ENCODE data around the gene PCBP3. TPM values are rescaled to one million over a fixed set of nuclear protein-coding genes. Genes with fewer than 3 reads are reported as not detected.

PCBP3 gene
- total RNA-seq, 1 experiment from 2014 or later: 10.9 TPM

GRCh38 chr21:45838634-45839033 is 195.1 kb downstream of the PCBP3 start:
- no peak overlapping the region for H2BK12ac ChIP-seq (ENCODE audit: insufficient read length, low read depth, low read length)
- H4K20me1 ChIP-seq (ENCODE audit: control insufficient read depth, insufficient read depth, insufficient read length): no peaks in the 10 kb centered on the region
- Mint-ChIP-seq H3K27me3 (ENCODE audit: low read depth) (peaks cover 2% of the 10 kb centered on the region; the same call in 1 of the 2 replicates), H3K4me3 (no peak overlapping the region), H3K9me3 (peaks cover 18 to 24% of the 10 kb centered on the region in 2 experiments), H3K27ac (no peak overlapping the region; a peak in 1 of 7 replicates), H3K4me1 (peaks cover 14 to 21% of the 10 kb centered on the region in 2 experiments), H3K36me3 (ENCODE audit: insufficient read depth in 1 of 3, low read depth in 3 of 3) (peaks cover 6 to 21% (median 10%) of the 10 kb centered on the region in 3 experiments; a peak in 6 of 7 replicates)
- no peak overlapping the region for H2BK5ac ChIP-seq (ENCODE audit: insufficient read length, low read length)
- no peak overlapping the region for H3K27ac ChIP-seq (ENCODE audit: insufficient read length, low read depth, low read length)
- H2AK5ac ChIP-seq (ENCODE audit: insufficient read length, low read length): no peak overlapping the region
- H2BK120ac ChIP-seq (ENCODE audit: low read depth, low read length, poor library complexity, severe bottlenecking): no peak overlapping the region
- H3K14ac ChIP-seq (ENCODE audit: insufficient read depth, low read length): no peak overlapping the region
- no peak overlapping the region for H2AFZ ChIP-seq (ENCODE audit: low read length)
- TF ChIP-seq CTCF (conservative IDR thresholded peaks at IDR 0.05): no peak
- no peak overlapping the region for H3K18ac ChIP-seq (ENCODE audit: insufficient read length, low read depth, low read length)
- H3K23me2 ChIP-seq (ENCODE audit: insufficient read length, low read depth, low read length, poor library complexity, severe bottlenecking): no peaks in the 10 kb centered on the region
- DNase-seq: no peak
- H3T11ph ChIP-seq (ENCODE audit: low read length): no peak overlapping the region
- no peak overlapping the region for H3K4ac ChIP-seq (ENCODE audit: low read depth, low read length)
- H3K79me1 ChIP-seq (ENCODE audit: insufficient read depth, low read depth, low read length, poor library complexity, severe bottlenecking): no peaks in the 10 kb centered on the region
- H3K27me3 ChIP-seq (ENCODE audit: insufficient read depth, low read length): no peaks in the 10 kb centered on the region
- H3K23ac ChIP-seq (ENCODE audit: insufficient read length, low read depth, low read length): no peak overlapping the region
- H3K4me1 ChIP-seq (ENCODE audit: insufficient read depth, low read length): no peaks in the 10 kb centered on the region
- H2BK20ac ChIP-seq (ENCODE audit: low read depth, low read length, poor library complexity, severe bottlenecking): no peak overlapping the region
- no peak overlapping the region for H4K5ac ChIP-seq (ENCODE audit: insufficient read length, low read depth, low read length)
- no peak overlapping the region for H4K8ac ChIP-seq (replicated peaks; ENCODE audit: insufficient read length, low read depth, low read length)
- no peak overlapping the region for H2BK15ac ChIP-seq (ENCODE audit: low read depth, low read length)
- no peaks in the 10 kb centered on the region for H3K79me2 ChIP-seq (ENCODE audit: insufficient read depth, low read length)
- H4K91ac ChIP-seq (ENCODE audit: insufficient read length, low read depth, low read length): no peak overlapping the region
- no peak overlapping the region for H3K4me2 ChIP-seq (ENCODE audit: insufficient read depth, insufficient read length, low read length)
- H3K9ac ChIP-seq (ENCODE audit: extremely low read depth, insufficient read length, low read length): no peak overlapping the region
- no CpG with 5 or more reads among the region's 1 CpG for WGBS (ENCODE audit: extremely low coverage, insufficient read length, low lambda C conversion rate)
- no peak overlapping the region for H3K56ac ChIP-seq (ENCODE audit: insufficient read length, low read depth, low read length)
- no peaks in the 10 kb centered on the region for H3K9me3 ChIP-seq (ENCODE audit: control insufficient read depth, low read depth, low read length)
